ENCODE data around the gene IL22RA1. TPM values are rescaled to one million over a fixed set of nuclear protein-coding genes. Genes with fewer than 3 reads are reported as not detected.

Gene IL22RA1
- total and polyA plus RNA-seq, 10 of the 15 experiments (the other 5 are each of a cell fraction or from before 2014, with no cell fraction given), result not detected

GRCh38 chr1:24155011-24155782, 12.3 kb upstream of the IL22RA1 start (continued):
- no peak for TF ChIP-seq ZNF592 (IDR thresholded peaks at IDR 0.05)
- TF ChIP-seq EZH2 (IDR thresholded peaks at IDR 0.05; ENCODE audit: borderline replicate concordance, control insufficient read depth, low read depth, low read length), result no peak
- no peak for TF ChIP-seq SREBF2 (IDR thresholded peaks at IDR 0.05; ENCODE audit: low read length)
- no peak for TF ChIP-seq ATF3 (IDR thresholded peaks at IDR 0.05; ENCODE audit: borderline replicate concordance, extremely low read depth, low read depth, low read length)
- TF ChIP-seq JUND (IDR thresholded peaks at IDR 0.05; ENCODE audit: low read depth, low read length), result no peak
- 0 out of 6 replicates have a peak, but pooled peaks of 1 of the 3 experiments have one; percentile 15 for TF ChIP-seq CTCF (IDR thresholded peaks at IDR 0.05 in 2 of 3, conservative IDR thresholded peaks at IDR 0.05 in 1 of 3; ENCODE audit: control insufficient read depth in 2 of 3, extremely low read depth in 1 of 3, insufficient read depth in 1 of 3, low read depth in 3 of 3, low read length in 3 of 3)
- no peak for TF ChIP-seq ESRRA (IDR thresholded peaks at IDR 0.05; ENCODE audit: low read length)
- TF ChIP-seq RAD21 (IDR thresholded peaks at IDR 0.05; ENCODE audit: insufficient read depth, low read depth, low read length), result no peak
- TF ChIP-seq TCF7 (IDR thresholded peaks at IDR 0.05; ENCODE audit: borderline replicate concordance), result 0 out of 2 replicates have a peak, but pooled peaks have one; percentile 22
- no peak for TF ChIP-seq TAF1 (IDR thresholded peaks at IDR 0.05; ENCODE audit: borderline replicate concordance, low read depth, low read length)
